Stimulated activated CD4-positive, alpha-beta T cell treated with anti-CD3 and anti-CD28 coated beads, Interleukin-1b, Interleukin-23, amount 100 ng/mL, for 48 hours (primary cell): Measurements from ENCODE around the gene MSH2.
"Not testable (repeated sequence)": the region's sequence is repeated elsewhere in the genome, so short reads cannot be mapped to it uniquely, and the experiment has no call there.

ENCODE experiments used
- DNase-seq: peaks from one replicate; pipeline ENCODE4 v3.0.0-alpha.2; 2020

MSH2 gene

GRCh38 chr2:47414682-47415458, 11.9 kb downstream of the MSH2 start:
- no peak for DNase-seq

- no peak for DNase-seq
Measured at GRCh38 chr2:47420214-47420613, 17.3 kb downstream of the MSH2 start.

- not testable (repeated sequence) for DNase-seq
Measured at GRCh38 chr2:47420683-47421082, 17.7 kb downstream of the MSH2 start.

GRCh38 chr2:47422016-47422415, 19.1 kb downstream of the MSH2 start:
- no peak for DNase-seq

- DNase-seq = no peak
Measured at GRCh38 chr2:47422560-47422959, 19.6 kb downstream of the MSH2 start.

- DNase-seq = no peak
Measured at GRCh38 chr2:47426786-47427185, 23.8 kb downstream of the MSH2 start.

GRCh38 chr2:47429795-47430194, 26.8 kb downstream of the MSH2 start:
- DNase-seq = no peak

GRCh38 chr2:47433006-47433405, 30.1 kb downstream of the MSH2 start:
- DNase-seq = not testable (repeated sequence)

GRCh38 chr2:47433445-47433844, 30.5 kb downstream of the MSH2 start:
- not testable (repeated sequence) for DNase-seq

GRCh38 chr2:47437287-47437686, 34.3 kb downstream of the MSH2 start:
- no peak for DNase-seq

GRCh38 chr2:47438106-47438505, 35.1 kb downstream of the MSH2 start:
- no peak for DNase-seq

GRCh38 chr2:47438783-47439182, 35.8 kb downstream of the MSH2 start:
- DNase-seq = no peak

GRCh38 chr2:47451790-47452189, 48.8 kb downstream of the MSH2 start:
- DNase-seq = no peak

- no peak for DNase-seq
Measured at GRCh38 chr2:47452761-47453160, 49.8 kb downstream of the MSH2 start.

- not testable (repeated sequence) for DNase-seq
Measured at GRCh38 chr2:47454818-47455217, 51.9 kb downstream of the MSH2 start.

GRCh38 chr2:47455411-47455810, 52.5 kb downstream of the MSH2 start:
- DNase-seq = no peak

GRCh38 chr2:47456851-47457250, 53.9 kb downstream of the MSH2 start:
- DNase-seq = no peak

- DNase-seq = no peak
Measured at GRCh38 chr2:47457268-47457667, 54.3 kb downstream of the MSH2 start.

GRCh38 chr2:47459021-47459420, 56.1 kb downstream of the MSH2 start:
- no peak for DNase-seq

- no peak for DNase-seq
Measured at GRCh38 chr2:47460766-47461165, 57.8 kb downstream of the MSH2 start.

GRCh38 chr2:47471429-47472116, 68.6 kb downstream of the MSH2 start:
- DNase-seq = no peak

- no peak for DNase-seq
Measured at GRCh38 chr2:47479863-47480262, 76.9 kb downstream of the MSH2 start.

GRCh38 chr2:47483191-47483590, 80.2 kb downstream of the MSH2 start:
- DNase-seq = no peak

- no peak for DNase-seq
Measured at GRCh38 chr2:47484396-47484795, 81.4 kb downstream of the MSH2 start.

GRCh38 chr2:47485177-47485576, 82.2 kb downstream of the MSH2 start:
- no peak for DNase-seq
